ENCODE results near the gene TMEM174.
"Not testable (repeated sequence)": the region's sequence is repeated elsewhere in the genome, so short reads cannot be mapped to it uniquely, and the experiment has no call there.

Gene TMEM174

GRCh38 chr5:73204733-73205132 is 31.7 kb downstream of the TMEM174 start:
- TF ChIP-seq ZFX (IDR thresholded peaks at IDR 0.05) = no peak
- no peak for TF ChIP-seq CTCF (conservative IDR thresholded peaks at IDR 0.05)
- H3K27ac ChIP-seq = no peak overlapping the region

- TF ChIP-seq ZFX (IDR thresholded peaks at IDR 0.05) = no peak
- no peak for TF ChIP-seq CTCF (conservative IDR thresholded peaks at IDR 0.05)
- no peak overlapping the region for H3K27ac ChIP-seq
Measured at GRCh38 chr5:73205305-73205704, 32.3 kb downstream of the TMEM174 start.

GRCh38 chr5:73207239-73207638 is 34.2 kb downstream of the TMEM174 start:
- H3K27ac ChIP-seq = not testable (repeated sequence)

GRCh38 chr5:73209075-73209474 is 36.1 kb downstream of the TMEM174 start:
- not testable (repeated sequence) for H3K27ac ChIP-seq

GRCh38 chr5:73212693-73213092 is 39.7 kb downstream of the TMEM174 start:
- H3K27ac ChIP-seq = not testable (repeated sequence)

GRCh38 chr5:73213566-73213998 is 40.6 kb downstream of the TMEM174 start:
- no peak overlapping the region for H3K27ac ChIP-seq
- TF ChIP-seq CTCF (conservative IDR thresholded peaks at IDR 0.05) (no peak), ZFX (IDR thresholded peaks at IDR 0.05) (no peak)

GRCh38 chr5:73214306-73214705 is 41.3 kb downstream of the TMEM174 start:
- H3K27ac ChIP-seq = no peak overlapping the region

GRCh38 chr5:73214996-73215395 is 42.0 kb downstream of the TMEM174 start:
- TF ChIP-seq ZFX (IDR thresholded peaks at IDR 0.05) = no peak
- TF ChIP-seq CTCF (conservative IDR thresholded peaks at IDR 0.05) = no peak
- H3K27ac ChIP-seq = no peak overlapping the region

More at GRCh38 chr5:73214306-73214705, 41.3 kb downstream of the TMEM174 start:
- TF ChIP-seq CTCF (conservative IDR thresholded peaks at IDR 0.05) (no peak), ZFX (IDR thresholded peaks at IDR 0.05) (no peak)

- no peak for TF ChIP-seq ZFX (IDR thresholded peaks at IDR 0.05)
- no peak for TF ChIP-seq CTCF (conservative IDR thresholded peaks at IDR 0.05)
- no peak overlapping the region for H3K27ac ChIP-seq
Measured at GRCh38 chr5:73215531-73215890, 42.5 kb downstream of the TMEM174 start.

Data from C4-2B (cell line).